Measurements from ENCODE around the gene GRAMD1B.

- TF ChIP-seq CTCF (IDR thresholded peaks at IDR 0.05 in 4 of 5, conservative IDR thresholded peaks at IDR 0.05 in 1 of 5): no peak
- no peak for TF ChIP-seq POLR2A (IDR thresholded peaks at IDR 0.05)
Measured at GRCh38 chr11:123674297-123674696, 244.2 kb downstream of the GRAMD1B start.

All from gastrocnemius medialis (tissue), 4 donors.